Lung (tissue), 12 donors: ENCODE measurements around the gene SEC14L3. TPM values are rescaled to one million over a fixed set of nuclear protein-coding genes. Genes with fewer than 3 reads are reported as not detected.

Experiments used
- ATAC-seq: fragments of 200-7000 bp; cut with Tn5 transposase; one replicate; pipeline ENCODE4 v1.9.1; 2020; ENCODE audit warnings: moderate number of reproducible peaks; ENCODE audit not compliant: insufficient read depth, low FRiP score
- DNase-seq, 3 donors: peaks; one replicate each; pipeline ENCODE4 v3.0.0-alpha.2; 2013 to 2017
- H3K27ac ChIP-seq, 2 donors: one replicate each; pipeline ENCODE4 v1.5.1; 2013; ENCODE audit warnings: mild to moderate bottlenecking in 2 of 2, moderate library complexity in 2 of 2, control low read depth in 1 of 2, inconsistent platforms in 1 of 2, low read depth in 1 of 2, low read length in 1 of 2
- H3K27me3 ChIP-seq, 3 donors: one replicate each; pipeline ENCODE4 v1.5.1; 2013; ENCODE audit warnings: low read length in 2 of 3; ENCODE audit not compliant: control insufficient read depth in 3 of 3, insufficient read depth in 3 of 3
- H3K36me3 ChIP-seq, 4 donors: one replicate each; pipeline ENCODE4 v1.5.1; 2013; ENCODE audit warnings: low read length in 4 of 4, mild to moderate bottlenecking in 1 of 4, moderate library complexity in 1 of 4; ENCODE audit not compliant: control insufficient read depth in 4 of 4, insufficient read depth in 4 of 4
- H3K4me1 ChIP-seq, 5 donors: one replicate each; pipeline ENCODE4 v1.5.1; 2013; ENCODE audit warnings: low read length in 5 of 5, mild to moderate bottlenecking in 2 of 5, moderate library complexity in 1 of 5; ENCODE audit not compliant: control insufficient read depth in 5 of 5, insufficient read depth in 5 of 5
- H3K4me3 ChIP-seq: one replicate; pipeline ENCODE4 v1.5.1; 2013; ENCODE audit warnings: mild to moderate bottlenecking, control low read depth, moderate library complexity
- H3K9ac ChIP-seq, 2 donors: one replicate each; pipeline ENCODE4 v1.5.1; 2013; ENCODE audit warnings: low read length in 2 of 2, control low read depth in 1 of 2; ENCODE audit not compliant: insufficient read depth in 1 of 2
- H3K9me3 ChIP-seq, 4 donors: one replicate each; pipeline ENCODE4 v1.5.1; 2013; ENCODE audit warnings: low read length in 3 of 4, mild to moderate bottlenecking in 1 of 4, moderate library complexity in 1 of 4; ENCODE audit not compliant: control insufficient read depth in 4 of 4, insufficient read depth in 3 of 4
- WGBS, 2 donors: extraction: QIAGEN DNeasy Blood & Tissue Kit; methylation state at CpG; one replicate each; pipeline ENCODE4 v1.1.7; 2013; 5-methylcytosine and 5-hydroxymethylcytosine counted together
- polyA plus RNA-seq, 2 donors: library from polyadenylated mRNA; stranded (reverse); fragments of 200-250 nt; gene quantifications; one replicate each; pipeline ENCODE4 v1.2.1, GENCODE V29; 2013
- total RNA-seq, 2 donors: library from RNA; depleted of rRNA in 1 of 2; stranded (reverse); fragments of >200 nt in 1 of 2; gene quantifications; one replicate each; pipeline ENCODE4 v1.2.1, GENCODE V29; 2014 to 2021
- TF ChIP-seq, protein P1 (sequence below): IDR thresholded peaks from 2 replicates; pipeline ENCODE4 v1.5.1; 2012; ENCODE audit warnings: mild to moderate bottlenecking; ENCODE audit errors: control extremely low read depth, extremely low read depth
- donor health status: control.
- donor health status: control.
- donor health status: Bipolar disorder and iron deficiency.
- donor health status: healthy.
- donor health status: DM: yes; HTN: yes; CAD: no.

The SEC14L3 gene
- total and polyA plus RNA-seq, 4 donors = 0.17 to 0.98 (median 0.70) TPM

DNA sequence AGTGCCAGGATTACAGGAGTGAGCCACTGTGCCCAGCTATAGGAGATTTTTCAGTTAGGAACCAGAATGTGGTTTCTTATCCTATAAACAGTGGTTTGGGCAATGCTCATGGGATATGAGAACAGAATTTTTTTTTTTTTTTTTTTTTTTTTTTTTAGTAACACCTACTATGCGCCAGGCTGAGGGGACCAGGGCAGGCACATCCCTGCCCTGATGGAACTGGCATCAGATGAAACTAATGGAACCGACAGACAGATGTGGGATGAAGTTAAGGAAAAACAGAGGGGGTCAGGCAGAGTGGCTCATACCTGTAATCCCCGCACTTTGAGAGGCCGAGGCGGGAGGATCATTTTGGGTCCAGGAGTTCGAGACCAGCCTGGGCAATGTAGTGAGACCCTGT, 28.8 kb upstream of the SEC14L3 start:
- ATAC-seq = no peak
- no peak overlapping the region for H3K27ac ChIP-seq
- H3K4me1 ChIP-seq = no peaks in the 10 kb centered on the region
- H3K9ac ChIP-seq = no peak overlapping the region
- TF ChIP-seq, protein P1, sequence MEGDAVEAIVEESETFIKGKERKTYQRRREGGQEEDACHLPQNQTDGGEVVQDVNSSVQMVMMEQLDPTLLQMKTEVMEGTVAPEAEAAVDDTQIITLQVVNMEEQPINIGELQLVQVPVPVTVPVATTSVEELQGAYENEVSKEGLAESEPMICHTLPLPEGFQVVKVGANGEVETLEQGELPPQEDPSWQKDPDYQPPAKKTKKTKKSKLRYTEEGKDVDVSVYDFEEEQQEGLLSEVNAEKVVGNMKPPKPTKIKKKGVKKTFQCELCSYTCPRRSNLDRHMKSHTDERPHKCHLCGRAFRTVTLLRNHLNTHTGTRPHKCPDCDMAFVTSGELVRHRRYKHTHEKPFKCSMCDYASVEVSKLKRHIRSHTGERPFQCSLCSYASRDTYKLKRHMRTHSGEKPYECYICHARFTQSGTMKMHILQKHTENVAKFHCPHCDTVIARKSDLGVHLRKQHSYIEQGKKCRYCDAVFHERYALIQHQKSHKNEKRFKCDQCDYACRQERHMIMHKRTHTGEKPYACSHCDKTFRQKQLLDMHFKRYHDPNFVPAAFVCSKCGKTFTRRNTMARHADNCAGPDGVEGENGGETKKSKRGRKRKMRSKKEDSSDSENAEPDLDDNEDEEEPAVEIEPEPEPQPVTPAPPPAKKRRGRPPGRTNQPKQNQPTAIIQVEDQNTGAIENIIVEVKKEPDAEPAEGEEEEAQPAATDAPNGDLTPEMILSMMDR = no peak
- no peaks in the 10 kb centered on the region for H3K9me3 ChIP-seq
- peaks cover 0 to 13% (median 13%) of the 10 kb centered on the region in 3 donors for H3K27me3 ChIP-seq
- H3K36me3 ChIP-seq = no peaks in the 10 kb centered on the region
- H3K4me3 ChIP-seq = no peak overlapping the region
- DNase-seq = no peak
- WGBS, 2 donors = 94 to 96% methylated on average over 6 of the region's 6 CpGs

DNA sequence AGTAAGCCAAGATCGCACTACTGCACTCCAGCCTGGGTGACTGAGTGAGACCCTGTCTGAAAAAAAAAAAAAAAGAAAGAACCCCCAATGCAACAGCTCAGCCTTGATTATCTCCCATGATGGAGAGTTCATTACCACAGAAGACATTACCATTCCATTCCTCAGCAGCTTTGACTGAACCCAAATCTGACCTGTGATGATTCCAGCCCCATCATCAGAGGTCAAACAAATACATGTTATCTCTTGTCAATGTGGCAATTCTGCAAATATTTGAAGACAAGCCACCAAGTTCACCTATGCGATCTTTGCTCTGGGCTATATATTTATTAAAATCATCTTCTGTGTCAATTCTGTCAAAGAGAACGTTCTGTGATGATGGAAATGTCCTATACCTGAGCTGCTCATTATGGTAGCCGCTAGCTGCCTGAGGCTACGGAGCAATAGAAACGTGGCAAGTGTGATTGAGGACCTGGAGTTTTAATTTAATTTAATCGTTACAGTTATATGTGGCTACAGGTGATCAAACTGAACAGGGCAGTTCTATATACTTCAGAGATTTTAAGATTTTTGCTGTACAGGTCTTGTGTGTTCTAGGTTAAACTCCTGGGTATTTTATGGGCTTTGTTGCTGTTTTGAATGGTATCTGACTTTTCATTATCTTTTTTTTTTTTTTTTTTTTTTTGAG, 25.8 kb upstream of the SEC14L3 start:
- no peaks in the 10 kb centered on the region for H3K4me1 ChIP-seq
- no peak overlapping the region for H3K9ac ChIP-seq
- no peaks in the 10 kb centered on the region for H3K36me3 ChIP-seq
- DNase-seq (no peak), ATAC-seq (no peak)
- no peak overlapping the region for H3K27ac ChIP-seq
- peaks cover 0 to 4% (median 0%) of the 10 kb centered on the region in 3 donors for H3K27me3 ChIP-seq
- no peak overlapping the region for H3K4me3 ChIP-seq
- WGBS, 2 donors = 82 to 90% methylated on average over 7 of the region's 7 CpGs
- no peaks in the 10 kb centered on the region for H3K9me3 ChIP-seq
- TF ChIP-seq, protein P1 = no peak

DNA sequence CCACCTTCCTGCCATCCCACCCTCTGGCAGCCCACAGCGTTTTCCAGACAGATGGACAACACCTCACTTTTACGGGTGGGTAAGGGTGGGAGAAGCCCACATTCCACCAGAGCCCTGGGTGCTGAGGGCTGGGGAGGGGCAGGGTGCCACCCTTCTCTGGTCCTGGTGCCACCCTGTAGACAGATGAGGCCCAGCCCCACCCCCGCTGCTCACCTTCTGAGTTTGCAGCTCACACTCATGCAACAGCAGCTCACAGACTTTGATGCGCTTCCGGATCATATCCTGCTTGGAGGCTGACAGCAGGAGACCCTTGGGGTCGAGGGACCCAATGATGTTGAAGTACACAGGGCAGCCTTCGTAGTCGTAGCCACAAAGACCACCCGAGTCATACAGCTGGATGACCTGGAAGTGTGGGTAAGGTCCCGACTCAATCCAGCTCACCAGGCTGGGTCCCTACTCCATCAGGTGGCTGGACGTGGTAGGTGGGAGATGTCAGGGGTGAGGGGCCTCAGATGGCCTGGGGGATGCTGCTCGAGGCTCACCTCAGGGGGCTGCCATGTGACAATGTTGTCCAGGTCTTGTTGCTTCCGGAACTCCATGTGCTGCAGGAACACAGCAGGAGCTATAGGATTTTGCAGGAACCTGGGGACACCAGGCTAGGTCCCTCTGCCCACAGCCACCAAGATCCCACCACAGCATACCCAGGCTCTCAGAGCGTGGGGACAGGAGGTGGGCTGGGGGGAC, 23.4 kb upstream of the SEC14L3 start:
- 83 to 86% methylated on average over 14 of the region's 14 CpGs for WGBS, 2 donors

More for the DNA sequence above, 23.4 kb upstream of the SEC14L3 start:
- Histone ChIP-seq H3K36me3 (no peaks in the 10 kb centered on the region), H3K27ac (no peak overlapping the region), H3K27me3 (no peaks in the 10 kb centered on the region), H3K9ac (no peak overlapping the region), H3K4me1 (no peaks in the 10 kb centered on the region), H3K9me3 (no peaks in the 10 kb centered on the region), H3K4me3 (no peak overlapping the region)
- TF ChIP-seq, protein P1 = no peak
- ATAC-seq (no peak), DNase-seq (no peak)
